GM12873 (cell line): ENCODE data around the gene VTI1A.

Source experiments
- CTCF ChIP-seq: IDR thresholded peaks from 2 replicates; pipeline ENCODE4 v1.5.1; 2012; ENCODE audit warnings: low read depth, mild to moderate bottlenecking, moderate library complexity, low read length, control low read depth; ENCODE audit not compliant: insufficient read depth; ENCODE audit errors: missing control alignments

Gene VTI1A

GRCh38 chr10:112751651-112752050, 304.6 kb downstream of the VTI1A start:
- no peak for TF ChIP-seq CTCF

- TF ChIP-seq CTCF, result no peak
These were observed 305.3 kb downstream of the VTI1A start for GRCh38 chr10:112752288-112752687.

- TF ChIP-seq CTCF, result no peak
These were observed 307.0 kb downstream of the VTI1A start for GRCh38 chr10:112753961-112754411.

- TF ChIP-seq CTCF, result no peak
These were observed 308.6 kb downstream of the VTI1A start for GRCh38 chr10:112755446-112756234.

GRCh38 chr10:112756235-112756527, 309.2 kb downstream of the VTI1A start:
- TF ChIP-seq CTCF, result no peak

- no peak for TF ChIP-seq CTCF
These were observed 311.9 kb downstream of the VTI1A start for GRCh38 chr10:112758961-112759360.

- TF ChIP-seq CTCF, result no peak
These were observed 312.5 kb downstream of the VTI1A start for GRCh38 chr10:112759496-112759895.
